Mucosa of descending colon (tissue), 3 donors: ENCODE results near the gene IP6K1. TPM values are rescaled to one million over a fixed set of nuclear protein-coding genes. Genes with fewer than 3 reads are reported as not detected.

Source experiments
- ATAC-seq: fragments of 200-7000 bp; cut with Tn5 transposase; one replicate; pipeline ENCODE4 v1.9.1; 2020; ENCODE audit warnings: mild to moderate bottlenecking, moderate library complexity
- DNase-seq, 3 donors: peaks; one replicate each; pipeline ENCODE4 v3.0.0-alpha.2; 2020
- H3K36me3 ChIP-seq: fragments of 200-600 bp; one replicate; pipeline ENCODE4 v1.8.0; 2021; ENCODE audit warnings: low read depth, mild to moderate bottlenecking
- H3K4me1 ChIP-seq: fragments of 200-600 bp; one replicate; pipeline ENCODE4 v1.8.0; 2021; ENCODE audit warnings: low read depth, mild to moderate bottlenecking
- H3K4me3 ChIP-seq: fragments of 200-600 bp; one replicate; pipeline ENCODE4 v1.8.0; 2021; ENCODE audit warnings: mild to moderate bottlenecking
- H3K9me3 ChIP-seq: fragments of 200-600 bp; one replicate; pipeline ENCODE4 v1.8.0; 2021; ENCODE audit warnings: mild to moderate bottlenecking
- intact Hi-C, 2 donors: fragments of 100-400 bp; cut with DNase I in 1 of 2; cut with micrococcal nuclease in 1 of 2; formaldehyde crosslinking; loops; one replicate each; pipeline versions ENCODE4 v1.11.0 to v1.11.1; 2022; cut with DNase I, micrococcal nuclease
- total RNA-seq, 3 donors: library from RNA; stranded (reverse); fragmentation: NEBNext Ultra II Directional in 2 of 3; extraction: Animal tissue kit (Norgen Biotek cat#: 25700) in 2 of 3; gene quantifications; one replicate each; pipeline versions ENCODE4 v1.2.1 to v1.2.4, GENCODE V29; 2021 to 2023
- TF ChIP-seq, protein P1 (sequence below): fragments of 200-600 bp; IDR thresholded peaks from one replicate; pipeline ENCODE4 v1.8.0; 2022; ENCODE audit warnings: antibody characterized with exemption, mild to moderate bottlenecking
- donor health status: DM: no; HTN: no; CAD: no; lungs with moderate emphysema.
- donor health status: DM: no; HTN: no; CAD: no.
- donor health status: DM: no; HTN: yes; CAD: no.

IP6K1 gene
- total RNA-seq, 3 donors from 2014 or later = 33.1 to 52.5 (median 39.5) TPM

DNA sequence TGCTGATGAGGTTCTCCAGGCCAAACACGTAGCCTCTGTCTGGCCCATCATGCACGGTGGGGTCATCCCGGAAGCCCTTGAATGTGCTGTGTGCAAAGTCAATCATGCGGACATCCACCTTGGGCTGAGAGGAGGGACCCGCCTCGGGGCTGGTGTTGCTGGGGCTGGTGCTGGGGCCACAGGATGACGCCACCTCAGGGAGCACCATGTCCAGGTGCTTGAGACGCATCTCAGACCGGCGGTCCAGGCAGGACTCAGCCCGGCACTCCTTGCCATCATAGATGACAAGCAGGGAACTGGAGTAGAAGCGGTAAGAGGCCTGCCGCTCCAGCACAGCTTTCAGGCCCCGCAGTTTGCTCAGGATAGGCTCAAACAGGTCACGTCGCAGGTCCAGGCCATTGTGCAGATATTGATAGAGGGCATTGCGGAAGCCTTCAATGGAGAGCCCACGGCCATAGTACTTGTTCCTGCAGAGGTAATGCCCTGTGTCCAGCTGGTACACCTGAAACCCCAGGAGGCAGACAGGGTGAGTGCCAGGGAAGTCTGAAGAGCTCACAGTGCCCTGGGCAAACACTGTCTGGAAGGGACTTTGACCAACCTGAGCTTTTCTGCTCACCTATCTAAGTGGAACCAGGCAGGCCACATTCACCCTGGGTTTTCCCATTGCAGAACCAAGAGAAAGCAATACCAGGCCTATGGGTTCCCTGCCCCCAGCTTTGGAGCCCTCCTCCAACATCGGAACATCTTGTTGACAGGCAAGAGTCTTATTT, 59.0 kb downstream of the IP6K1 start:
- peak in 1 of 3 donors; percentile 29 for DNase-seq
- intact Hi-C loops = no loop called here
- no peak for ATAC-seq
- Histone ChIP-seq H3K4me1 (peaks cover 20% of the 10 kb centered on the region), H3K36me3 (peaks cover 5% of the 10 kb centered on the region), H3K9me3 (no peaks in the 10 kb centered on the region), H3K4me3 (no peak overlapping the region)
- TF ChIP-seq, protein P1, sequence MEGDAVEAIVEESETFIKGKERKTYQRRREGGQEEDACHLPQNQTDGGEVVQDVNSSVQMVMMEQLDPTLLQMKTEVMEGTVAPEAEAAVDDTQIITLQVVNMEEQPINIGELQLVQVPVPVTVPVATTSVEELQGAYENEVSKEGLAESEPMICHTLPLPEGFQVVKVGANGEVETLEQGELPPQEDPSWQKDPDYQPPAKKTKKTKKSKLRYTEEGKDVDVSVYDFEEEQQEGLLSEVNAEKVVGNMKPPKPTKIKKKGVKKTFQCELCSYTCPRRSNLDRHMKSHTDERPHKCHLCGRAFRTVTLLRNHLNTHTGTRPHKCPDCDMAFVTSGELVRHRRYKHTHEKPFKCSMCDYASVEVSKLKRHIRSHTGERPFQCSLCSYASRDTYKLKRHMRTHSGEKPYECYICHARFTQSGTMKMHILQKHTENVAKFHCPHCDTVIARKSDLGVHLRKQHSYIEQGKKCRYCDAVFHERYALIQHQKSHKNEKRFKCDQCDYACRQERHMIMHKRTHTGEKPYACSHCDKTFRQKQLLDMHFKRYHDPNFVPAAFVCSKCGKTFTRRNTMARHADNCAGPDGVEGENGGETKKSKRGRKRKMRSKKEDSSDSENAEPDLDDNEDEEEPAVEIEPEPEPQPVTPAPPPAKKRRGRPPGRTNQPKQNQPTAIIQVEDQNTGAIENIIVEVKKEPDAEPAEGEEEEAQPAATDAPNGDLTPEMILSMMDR = no peak

DNA sequence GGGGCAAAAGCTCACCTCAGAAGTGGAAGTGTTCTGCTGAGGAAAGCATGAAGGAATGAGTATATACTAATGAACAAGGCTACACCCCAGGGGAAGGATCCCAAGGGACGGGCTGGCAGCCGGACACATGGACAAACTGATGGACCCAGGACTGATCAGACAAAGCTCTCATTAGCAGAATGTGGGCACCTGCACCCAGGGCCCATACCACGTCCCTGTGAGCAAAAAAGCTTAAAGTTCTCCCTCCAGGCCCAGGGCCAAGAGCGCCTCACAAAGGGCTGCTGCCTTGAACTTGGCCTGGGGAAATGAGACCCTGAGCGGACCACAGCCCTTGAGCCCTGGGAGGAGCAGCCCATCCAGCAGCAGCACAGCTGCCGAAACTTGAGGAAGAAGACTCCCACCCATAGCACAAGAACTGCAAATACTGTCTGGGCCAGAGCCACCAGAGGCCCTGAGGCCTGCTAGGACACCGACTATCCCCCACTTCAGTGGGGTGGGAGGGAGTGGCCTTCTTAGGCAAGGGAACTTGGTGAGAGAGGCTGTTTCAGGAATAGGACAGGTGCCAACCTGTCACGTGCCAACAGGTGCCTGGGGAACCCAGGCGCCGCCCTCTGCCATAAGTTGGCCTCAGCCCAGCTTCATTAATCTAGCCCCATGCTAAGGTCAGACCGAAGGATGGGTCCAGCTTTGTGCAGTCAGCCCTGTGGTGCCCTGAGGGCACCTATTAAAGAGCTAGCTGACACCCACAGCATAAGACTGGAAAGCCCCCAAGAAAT, 60.2 kb downstream of the IP6K1 start:
- TF ChIP-seq, protein P1 = no peak
- H3K9me3 ChIP-seq = no peaks in the 10 kb centered on the region
- peak; percentile 5 for ATAC-seq
- peak in 2 of 3 donors; percentile 80 to 85 for DNase-seq
- no peak overlapping the region for H3K4me3 ChIP-seq
- peaks cover 5% of the 10 kb centered on the region for H3K36me3 ChIP-seq
- H3K4me1 ChIP-seq = peaks cover 26% of the 10 kb centered on the region
- intact Hi-C loops = no loop called here

DNA sequence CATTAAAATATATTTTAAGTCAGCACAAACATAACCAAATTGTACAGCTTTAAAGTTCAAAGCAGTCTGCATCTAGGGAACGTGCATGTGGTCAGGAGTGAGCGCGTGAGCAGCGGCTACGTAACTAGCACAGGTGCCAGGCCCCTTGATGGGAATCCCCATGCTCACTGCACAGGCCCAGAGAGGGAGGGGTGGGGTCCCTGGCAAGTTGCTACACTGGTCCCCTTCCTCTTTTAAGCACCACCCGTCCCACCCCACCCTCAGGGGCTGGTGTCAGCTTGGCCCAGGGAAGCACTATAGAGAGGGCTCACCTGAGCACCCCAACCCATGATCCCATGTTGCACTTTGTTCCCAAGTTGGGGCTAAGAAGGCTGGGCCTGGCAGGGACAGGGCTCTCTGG, 61.8 kb downstream of the IP6K1 start:
- Histone ChIP-seq H3K36me3 (peaks cover 5% of the 10 kb centered on the region), H3K9me3 (no peaks in the 10 kb centered on the region), H3K4me1 (peaks cover 33% of the 10 kb centered on the region), H3K4me3 (no peak overlapping the region)
- ATAC-seq (no peak), DNase-seq (peak in 2 of 3 donors; percentile 55 to 75)
- TF ChIP-seq, protein P1 = no peak
- intact Hi-C loops = no loop called here

DNA sequence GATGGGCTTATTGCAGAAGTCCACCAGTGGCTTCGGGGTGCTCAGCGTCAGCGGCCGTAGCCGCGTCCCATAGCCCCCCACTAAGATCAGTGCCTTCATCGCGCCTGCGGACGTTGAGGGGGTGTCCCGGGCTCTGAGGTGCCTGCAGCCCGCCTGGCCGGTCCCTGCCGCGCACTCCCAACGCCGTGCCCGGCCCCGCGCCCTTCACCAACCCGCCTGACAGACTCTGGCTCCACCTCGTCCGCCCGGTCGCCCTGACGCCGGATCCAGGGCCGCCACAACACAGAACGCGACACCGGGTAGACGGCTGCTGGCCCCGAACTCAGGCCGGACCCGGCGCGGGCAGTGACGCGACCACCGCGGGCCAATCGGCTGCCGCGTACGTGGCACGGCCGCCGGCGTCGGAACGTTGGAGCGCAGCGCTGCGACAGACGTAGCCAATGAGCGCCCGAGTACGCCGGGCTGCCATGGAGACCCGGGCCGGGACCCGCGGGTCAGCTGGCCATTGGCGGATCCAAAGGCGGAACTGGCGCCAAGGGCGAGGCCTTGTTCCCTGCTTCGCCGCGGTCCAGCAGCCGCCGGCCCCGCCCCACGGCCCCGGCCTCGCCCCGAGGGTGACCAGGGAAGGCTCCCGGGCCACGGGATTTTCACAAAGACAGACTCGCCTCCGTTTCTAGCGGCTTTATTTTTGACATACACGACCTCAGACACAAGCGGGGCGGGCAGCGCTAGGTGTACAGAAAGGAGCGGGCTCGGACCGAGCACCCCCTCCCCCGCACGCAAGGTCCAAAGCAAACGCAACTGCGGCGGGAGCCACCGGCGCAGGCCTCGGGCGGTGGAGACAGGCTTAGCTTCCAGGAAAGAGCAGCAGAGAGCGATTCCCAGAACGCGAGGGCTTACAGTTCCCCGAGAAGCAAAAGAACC, 62.5 kb downstream of the IP6K1 start, which contains the start of gene GMPPB:
GMPPB (minus strand) TSS at position 324 of the 924 bp plus-strand sequence; CDS start at position 99, 225 bp downstream.
- intact Hi-C loops = no loop called here
- Histone ChIP-seq H3K9me3 (no peaks in the 10 kb centered on the region), H3K4me1 (peaks cover 36% of the 10 kb centered on the region), H3K36me3 (peaks cover 5% of the 10 kb centered on the region), H3K4me3 (peak within 1 kb of the TSS; percentile 96)
- DNase-seq (peak; percentile 97 to 99 (median 98)), ATAC-seq (peak; percentile 87)
- TF ChIP-seq, protein P1 = no peak

DNA sequence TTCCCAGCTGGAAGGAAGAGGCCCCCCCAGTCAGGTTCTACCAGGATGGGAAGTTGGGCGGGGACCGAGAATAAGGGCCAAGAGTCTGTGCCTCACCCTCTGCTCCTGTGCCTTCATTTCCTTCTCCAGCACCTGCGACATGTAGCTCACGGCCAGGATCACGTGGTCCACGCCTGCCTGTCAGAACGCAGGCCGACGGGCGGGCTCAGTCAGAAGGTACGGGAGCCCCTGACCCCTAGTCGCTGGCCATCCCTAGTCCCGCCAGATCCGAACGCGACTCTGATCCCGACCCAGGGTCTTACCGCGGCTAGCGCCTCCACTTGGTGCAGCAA, 63.1 kb downstream of the IP6K1 start:
- Histone ChIP-seq H3K4me1 (peaks cover 43% of the 10 kb centered on the region), H3K4me3 (peak overlapping the region; percentile 96), H3K9me3 (no peaks in the 10 kb centered on the region), H3K36me3 (peaks cover 5% of the 10 kb centered on the region)
- ATAC-seq (peak; percentile 68), DNase-seq (peak; percentile 88 to 93 (median 88))
- TF ChIP-seq, protein P1 = no peak
- intact Hi-C loops = no loop called here
